DOHH2 (cell line): ENCODE results near the gene TMEM79.

Experiments used
- H3F3A ChIP-seq: fragments of 200-600 bp; sonication (generic), shearing (Covaris generic); 2 replicates; pipeline ENCODE4 v1.6.0; 2016; ENCODE audit warnings: antibody characterized with exemption, mild to moderate bottlenecking; ENCODE audit not compliant: control insufficient read depth, insufficient read depth
- H3K27ac ChIP-seq: fragments of 200-600 bp; sonication (generic); 2 replicates; pipeline ENCODE4 v1.5.1; 2014; ENCODE audit warnings: low read depth, mild to moderate bottlenecking, low read length, moderate library complexity
- H3K27me3 ChIP-seq: fragments of 200-600 bp; sonication (generic); 2 replicates; pipeline ENCODE4 v1.6.1; 2014; ENCODE audit warnings: mild to moderate bottlenecking, low read length, mixed read lengths; ENCODE audit not compliant: control insufficient read depth
- H3K36me3 ChIP-seq: fragments of 200-600 bp; sonication (generic); 2 replicates; pipeline ENCODE4 v1.6.1; 2014; ENCODE audit warnings: mild to moderate bottlenecking, low read length, moderate library complexity, mixed read lengths; ENCODE audit not compliant: control insufficient read depth
- H3K4me1 ChIP-seq: fragments of 200-600 bp; sonication (generic); 2 replicates; pipeline ENCODE4 v1.6.1; 2014; ENCODE audit warnings: mild to moderate bottlenecking, low read length, mixed read lengths; ENCODE audit not compliant: control insufficient read depth
- H3K4me2 ChIP-seq: fragments of 200-600 bp; sonication (generic); 2 replicates; pipeline ENCODE4 v1.6.0; 2014; ENCODE audit warnings: mild to moderate bottlenecking, low read length, moderate library complexity
- H3K4me3 ChIP-seq: fragments of 200-600 bp; sonication (generic); 2 replicates; pipeline ENCODE4 v1.5.1; 2014; ENCODE audit warnings: mild to moderate bottlenecking, low read length, mixed read lengths
- H3K79me2 ChIP-seq: fragments of 200-600 bp; sonication (generic); 2 replicates; pipeline ENCODE4 v1.6.1; 2014; ENCODE audit warnings: mild to moderate bottlenecking, low read length, mixed read lengths; ENCODE audit not compliant: control insufficient read depth
- H3K9me2 ChIP-seq: fragments of 200-600 bp; sonication (generic); replicated peaks from 2 replicates; pipeline ENCODE4 v1.6.1; 2014; ENCODE audit warnings: mild to moderate bottlenecking, low read length, mixed read lengths; ENCODE audit not compliant: control insufficient read depth
- H3K9me3 ChIP-seq: fragments of 200-600 bp; sonication (generic); 2 replicates; pipeline ENCODE4 v1.6.1; 2014; ENCODE audit warnings: antibody characterized with exemption, low read length, mixed read lengths; ENCODE audit not compliant: control insufficient read depth, insufficient read depth
- H4K20me1 ChIP-seq: fragments of 200-600 bp; sonication (generic); 2 replicates; pipeline ENCODE4 v1.6.0; 2014; ENCODE audit warnings: low read depth, mild to moderate bottlenecking, antibody characterized with exemption, low read length, moderate library complexity; ENCODE audit not compliant: control insufficient read depth, insufficient read depth
- EZH2phosphoT487 ChIP-seq: fragments of 200-600 bp; sonication (generic); IDR thresholded peaks from 2 replicates; pipeline ENCODE4 v1.6.1; 2017; ENCODE audit warnings: borderline replicate concordance, mild to moderate bottlenecking, antibody characterized with exemption, low read length, moderate library complexity, mixed read lengths
- TF ChIP-seq, protein P1 (sequence below): fragments of 200-600 bp; sonication (generic); IDR thresholded peaks from one replicate; pipeline ENCODE4 v1.5.1; 2014; ENCODE audit warnings: antibody characterized with exemption, mild to moderate bottlenecking, low read depth, low read length; ENCODE audit not compliant: poor library complexity, severe bottlenecking

Gene TMEM79, protein sequence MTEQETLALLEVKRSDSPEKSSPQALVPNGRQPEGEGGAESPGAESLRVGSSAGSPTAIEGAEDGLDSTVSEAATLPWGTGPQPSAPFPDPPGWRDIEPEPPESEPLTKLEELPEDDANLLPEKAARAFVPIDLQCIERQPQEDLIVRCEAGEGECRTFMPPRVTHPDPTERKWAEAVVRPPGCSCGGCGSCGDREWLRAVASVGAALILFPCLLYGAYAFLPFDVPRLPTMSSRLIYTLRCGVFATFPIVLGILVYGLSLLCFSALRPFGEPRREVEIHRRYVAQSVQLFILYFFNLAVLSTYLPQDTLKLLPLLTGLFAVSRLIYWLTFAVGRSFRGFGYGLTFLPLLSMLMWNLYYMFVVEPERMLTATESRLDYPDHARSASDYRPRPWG

DNA sequence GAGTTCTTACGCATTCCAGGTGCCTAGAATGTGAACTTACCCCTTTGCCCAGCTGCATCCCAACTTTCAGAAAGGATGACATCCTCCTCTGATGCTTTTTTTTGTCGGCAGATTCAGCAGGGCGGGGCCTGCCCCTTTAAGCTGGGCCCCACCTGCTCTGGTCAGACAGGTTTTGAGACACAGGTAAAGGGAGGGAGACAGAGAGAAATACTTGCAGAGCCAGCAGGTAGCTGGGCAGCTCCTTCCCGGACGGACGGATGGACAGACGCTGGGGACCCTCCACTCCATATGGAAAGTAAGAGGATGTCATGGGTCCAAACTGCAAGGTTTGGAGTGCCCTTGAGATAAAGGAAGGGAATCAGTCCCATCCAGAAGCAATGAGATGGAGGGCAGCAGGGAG, at the start of gene TMEM79:
Gene TMEM79, plus strand, starts transcription at position 214 of the 400 bp plus-strand sequence. CDS start 902 bp downstream, outside the sequence.
- Histone ChIP-seq H3K4me3 (peak within 1 kb of the TSS; percentile 75), H3F3A (no peaks in the 10 kb centered on the region), H3K36me3 (peaks cover 34% of the 10 kb centered on the region), H3K4me1 (peaks cover 27% of the 10 kb centered on the region), H3K4me2 (peak within 1 kb of the TSS; percentile 99), H3K9me3 (no peaks in the 10 kb centered on the region), H3K79me2 (peaks cover 51% of the 10 kb centered on the region), H3K9me2 (no peaks in the 10 kb centered on the region), H3K27ac (peak within 1 kb of the TSS; percentile 24), H4K20me1 (peaks cover 15% of the 10 kb centered on the region; the same call in 1 of the 2 replicates), H3K27me3 (no peaks in the 10 kb centered on the region)
- TF ChIP-seq EZH2phosphoT487, result no peak
- TF ChIP-seq, protein P1, sequence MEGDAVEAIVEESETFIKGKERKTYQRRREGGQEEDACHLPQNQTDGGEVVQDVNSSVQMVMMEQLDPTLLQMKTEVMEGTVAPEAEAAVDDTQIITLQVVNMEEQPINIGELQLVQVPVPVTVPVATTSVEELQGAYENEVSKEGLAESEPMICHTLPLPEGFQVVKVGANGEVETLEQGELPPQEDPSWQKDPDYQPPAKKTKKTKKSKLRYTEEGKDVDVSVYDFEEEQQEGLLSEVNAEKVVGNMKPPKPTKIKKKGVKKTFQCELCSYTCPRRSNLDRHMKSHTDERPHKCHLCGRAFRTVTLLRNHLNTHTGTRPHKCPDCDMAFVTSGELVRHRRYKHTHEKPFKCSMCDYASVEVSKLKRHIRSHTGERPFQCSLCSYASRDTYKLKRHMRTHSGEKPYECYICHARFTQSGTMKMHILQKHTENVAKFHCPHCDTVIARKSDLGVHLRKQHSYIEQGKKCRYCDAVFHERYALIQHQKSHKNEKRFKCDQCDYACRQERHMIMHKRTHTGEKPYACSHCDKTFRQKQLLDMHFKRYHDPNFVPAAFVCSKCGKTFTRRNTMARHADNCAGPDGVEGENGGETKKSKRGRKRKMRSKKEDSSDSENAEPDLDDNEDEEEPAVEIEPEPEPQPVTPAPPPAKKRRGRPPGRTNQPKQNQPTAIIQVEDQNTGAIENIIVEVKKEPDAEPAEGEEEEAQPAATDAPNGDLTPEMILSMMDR, result no peak

DNA sequence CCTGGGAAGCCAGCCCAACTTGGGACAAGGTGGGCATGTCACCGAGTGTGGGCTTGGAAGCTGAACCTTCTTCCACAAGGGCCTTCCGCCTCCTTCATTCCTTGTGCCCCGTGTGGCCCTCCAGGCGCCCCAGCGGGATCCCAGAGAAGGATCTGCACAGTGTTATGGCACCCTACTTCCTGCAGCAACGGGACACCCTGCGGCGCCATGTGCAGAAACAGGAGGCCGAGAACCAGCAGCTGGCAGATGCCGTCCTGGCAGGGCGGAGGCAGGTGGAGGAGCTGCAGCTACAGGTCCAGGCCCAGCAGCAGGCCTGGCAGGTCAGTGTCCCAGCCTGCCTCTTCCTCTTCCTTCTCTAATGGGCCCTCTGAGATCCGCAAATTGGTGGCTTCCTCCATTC, 48.0 kb upstream of the TMEM79 start:
- Histone ChIP-seq H3K36me3 (peaks cover 46% of the 10 kb centered on the region), H3K9me3 (no peaks in the 10 kb centered on the region), H3K4me2 (no peak overlapping the region), H3K4me3 (no peak overlapping the region), H3F3A (no peaks in the 10 kb centered on the region), H3K27ac (no peak overlapping the region), H3K9me2 (no peaks in the 10 kb centered on the region), H3K27me3 (no peaks in the 10 kb centered on the region), H3K79me2 (no peaks in the 10 kb centered on the region), H3K4me1 (peaks cover 4% of the 10 kb centered on the region; the same call in 1 of the 2 replicates), H4K20me1 (no peaks in the 10 kb centered on the region)
- no peak for TF ChIP-seq EZH2phosphoT487

DNA sequence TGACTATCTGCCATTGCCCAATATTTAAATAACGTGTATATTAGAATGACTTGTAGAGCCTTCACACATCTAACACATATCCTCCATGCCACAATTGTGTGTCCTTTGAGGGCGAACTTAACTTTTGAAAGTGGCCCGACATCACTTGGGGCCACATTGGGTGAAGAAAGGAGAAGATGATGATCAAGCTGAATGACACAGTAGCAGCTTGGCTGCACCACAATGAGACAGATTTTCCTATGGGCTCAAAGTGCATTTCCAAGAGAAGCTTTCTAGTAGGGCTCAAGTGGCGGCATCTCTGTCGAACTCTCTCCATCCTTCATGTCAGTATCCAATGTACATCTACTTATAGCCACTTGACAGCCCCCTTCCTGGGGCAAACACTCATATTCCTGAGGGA, 45.9 kb upstream of the TMEM79 start:
- no peaks in the 10 kb centered on the region for H3K9me2 ChIP-seq
- H3K9me3 ChIP-seq, result no peaks in the 10 kb centered on the region
- H3K36me3 ChIP-seq, result peaks cover 46% of the 10 kb centered on the region
- no peaks in the 10 kb centered on the region for H3K27me3 ChIP-seq
- no peaks in the 10 kb centered on the region for H4K20me1 ChIP-seq
- H3K79me2 ChIP-seq, result no peaks in the 10 kb centered on the region
- H3K4me3 ChIP-seq, result no peak overlapping the region
- H3K27ac ChIP-seq, result no peak overlapping the region
- H3K4me2 ChIP-seq, result no peak overlapping the region
- no peak for TF ChIP-seq EZH2phosphoT487
- TF ChIP-seq, protein P1, result no peak
- no peaks in the 10 kb centered on the region for H3F3A ChIP-seq
- H3K4me1 ChIP-seq, result peaks cover 9% of the 10 kb centered on the region; the same call in 1 of the 2 replicates

DNA sequence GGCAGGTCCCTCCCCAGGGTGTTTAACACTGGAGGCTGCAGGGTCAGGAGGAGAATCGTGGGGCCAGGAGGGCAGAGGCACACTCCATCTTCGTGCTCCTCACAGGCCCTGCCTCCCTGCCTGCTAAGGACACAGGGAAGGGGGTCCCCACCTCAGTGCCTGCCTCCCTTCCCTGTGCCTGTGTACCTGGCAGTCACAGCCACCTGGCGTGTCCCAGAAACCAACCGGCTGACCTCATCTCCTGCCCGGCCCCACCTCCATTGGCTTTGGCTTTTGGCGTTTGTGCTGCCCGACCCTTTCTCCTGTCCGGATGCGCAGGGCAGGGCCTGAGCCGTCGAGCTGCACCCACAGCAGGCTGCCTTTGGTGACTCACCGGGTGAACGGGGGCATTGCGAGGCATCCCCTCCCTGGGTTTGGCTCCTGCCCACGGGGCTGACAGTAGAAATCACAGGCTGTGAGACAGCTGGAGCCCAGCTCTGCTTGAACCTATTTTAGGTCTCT, 42.8 kb upstream of the TMEM79 start:
- no peak overlapping the region for H3K27ac ChIP-seq

More for the DNA sequence above, 42.8 kb upstream of the TMEM79 start:
- Histone ChIP-seq H3K4me3 (no peak overlapping the region), H3K27me3 (peaks cover 11% of the 10 kb centered on the region), H3K36me3 (peaks cover 32% of the 10 kb centered on the region), H4K20me1 (no peaks in the 10 kb centered on the region), H3K4me1 (peaks cover 27% of the 10 kb centered on the region), H3K4me2 (no peak overlapping the region), H3K9me3 (no peaks in the 10 kb centered on the region), H3K79me2 (no peaks in the 10 kb centered on the region), H3K9me2 (no peaks in the 10 kb centered on the region), H3F3A (peaks cover 3% of the 10 kb centered on the region)
- no peak for TF ChIP-seq EZH2phosphoT487
- TF ChIP-seq, protein P1, result no peak
